Measurements from ENCODE around the gene LRRC55.
A peak's percentile ranks its signal among the peaks of the same experiment; 100 is the strongest.

LRRC55 gene

DNA sequence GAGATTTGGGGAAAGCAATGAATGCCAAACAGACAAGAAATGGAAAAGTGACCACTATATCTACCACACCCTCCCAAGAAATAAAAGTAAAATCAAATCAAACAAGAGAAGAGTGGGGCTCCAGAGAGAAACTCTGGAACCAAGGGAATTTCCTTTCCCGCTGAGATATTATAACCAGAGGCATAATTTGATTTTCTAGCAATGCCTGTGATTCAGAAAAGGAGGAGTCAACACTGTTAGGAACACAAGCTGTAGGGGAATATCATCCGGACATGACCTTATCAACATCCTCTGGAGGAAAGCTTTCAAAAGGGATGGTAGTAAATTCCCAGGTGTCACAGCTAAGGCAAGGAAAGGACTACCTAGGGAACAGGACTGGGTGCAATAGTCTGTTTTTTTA, 29.6 kb upstream of the LRRC55 start:
- no peak for DNase-seq (ENCODE audit: low spot score)

DNA sequence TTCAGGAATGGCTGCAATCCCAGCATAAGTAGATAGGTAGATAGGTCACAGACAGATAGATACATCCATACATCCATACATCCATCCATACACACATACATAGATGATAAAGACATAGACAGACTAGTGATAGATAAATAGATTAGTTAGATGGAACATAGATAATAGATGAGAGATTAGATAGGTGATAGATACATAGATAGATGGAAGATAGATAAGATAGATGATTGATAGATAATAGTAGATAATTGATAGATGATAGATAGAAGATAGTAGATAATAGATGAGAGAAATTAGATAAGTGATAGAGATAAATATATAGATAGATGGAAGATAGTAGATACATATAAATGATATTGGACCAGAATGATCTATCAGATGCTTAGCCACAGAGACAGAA, 28.3 kb upstream of the LRRC55 start:
- H2BK12ac ChIP-seq (ENCODE audit: low read length) = no peak overlapping the region
- no peak overlapping the region for H4K91ac ChIP-seq (ENCODE audit: low read depth, low read length, poor library complexity)
- H3K4me1 ChIP-seq (ENCODE audit: control insufficient read depth in 2 of 2, insufficient read depth in 1 of 2, low read depth in 1 of 2, low read length in 2 of 2) = peaks cover 10 to 13% of the 10 kb centered on the region in 2 donors
- no peak overlapping the region for H3K27ac ChIP-seq (replicated peaks; ENCODE audit: low read length)
- no peak overlapping the region for H2AK5ac ChIP-seq (ENCODE audit: low read depth, low read length)
- H3K36me3 ChIP-seq (replicated peaks in 1 of 2; ENCODE audit: control insufficient read depth in 2 of 2, insufficient read depth in 2 of 2, low read length in 2 of 2) = no peaks in the 10 kb centered on the region
- no peak overlapping the region for H3K4me2 ChIP-seq (ENCODE audit: insufficient read depth, low read length, poor library complexity, severe bottlenecking)
- H3K4ac ChIP-seq (ENCODE audit: low read length) = no peak overlapping the region
- no peak overlapping the region for H3K9ac ChIP-seq (ENCODE audit: low read depth, low read length, poor library complexity)
- H2BK120ac ChIP-seq (ENCODE audit: low read depth, low read length) = no peak overlapping the region
- no peak overlapping the region for H2BK5ac ChIP-seq (ENCODE audit: low read length)
- no peaks in the 10 kb centered on the region for H3K79me1 ChIP-seq (ENCODE audit: low read depth, low read length)
- H2BK15ac ChIP-seq (ENCODE audit: low read length) = no peak overlapping the region
- H3K4me3 ChIP-seq (ENCODE audit: low read length in 2 of 2) = no peak overlapping the region
- H3K9me3 ChIP-seq (replicated peaks in 1 of 2; ENCODE audit: control insufficient read depth in 2 of 2, insufficient read depth in 1 of 2, low read depth in 1 of 2, low read length in 2 of 2) = no peaks in the 10 kb centered on the region
- H3K27me3 ChIP-seq (ENCODE audit: control insufficient read depth in 3 of 3, insufficient read depth in 3 of 3, low read depth in 1 of 3, low read length in 3 of 3) = no peaks in the 10 kb centered on the region
- H2AFZ ChIP-seq (ENCODE audit: low read length) = no peak overlapping the region
- H3K23ac ChIP-seq (ENCODE audit: low read depth, low read length, poor library complexity) = no peak overlapping the region
- H4K8ac ChIP-seq (ENCODE audit: low read depth, low read length) = no peak overlapping the region
- H3K18ac ChIP-seq (ENCODE audit: low read length) = no peak overlapping the region
- DNase-seq (ENCODE audit: low spot score) = no peak
- no peak overlapping the region for H3K14ac ChIP-seq (ENCODE audit: low read length)

More for the DNA sequence above, 29.6 kb upstream of the LRRC55 start:
- Histone ChIP-seq H2BK120ac (ENCODE audit: low read depth, low read length) (no peak overlapping the region), H4K91ac (ENCODE audit: low read depth, low read length, poor library complexity) (no peak overlapping the region), H3K9me3 (replicated peaks in 1 of 2; ENCODE audit: control insufficient read depth in 2 of 2, insufficient read depth in 1 of 2, low read depth in 1 of 2, low read length in 2 of 2) (no peaks in the 10 kb centered on the region), H3K4me1 (ENCODE audit: control insufficient read depth in 2 of 2, insufficient read depth in 1 of 2, low read depth in 1 of 2, low read length in 2 of 2) (peaks cover 10 to 13% of the 10 kb centered on the region in 2 donors), H2AFZ (ENCODE audit: low read length) (no peak overlapping the region), H2BK15ac (ENCODE audit: low read length) (no peak overlapping the region), H3K27ac (replicated peaks; ENCODE audit: low read length) (no peak overlapping the region), H3K23ac (ENCODE audit: low read depth, low read length, poor library complexity) (no peak overlapping the region), H3K36me3 (replicated peaks in 1 of 2; ENCODE audit: control insufficient read depth in 2 of 2, insufficient read depth in 2 of 2, low read length in 2 of 2) (no peaks in the 10 kb centered on the region), H3K4ac (ENCODE audit: low read length) (no peak overlapping the region), H4K8ac (ENCODE audit: low read depth, low read length) (no peak overlapping the region), H3K27me3 (ENCODE audit: control insufficient read depth in 3 of 3, insufficient read depth in 3 of 3, low read depth in 1 of 3, low read length in 3 of 3) (no peaks in the 10 kb centered on the region), H2AK5ac (ENCODE audit: low read depth, low read length) (no peak overlapping the region), H3K18ac (ENCODE audit: low read length) (no peak overlapping the region), H3K79me1 (ENCODE audit: low read depth, low read length) (no peaks in the 10 kb centered on the region), H3K9ac (ENCODE audit: low read depth, low read length, poor library complexity) (no peak overlapping the region), H2BK5ac (ENCODE audit: low read length) (no peak overlapping the region), H3K14ac (ENCODE audit: low read length) (no peak overlapping the region), H3K4me3 (ENCODE audit: low read length in 2 of 2) (no peak overlapping the region), H3K4me2 (ENCODE audit: insufficient read depth, low read length, poor library complexity, severe bottlenecking) (no peak overlapping the region), H2BK12ac (ENCODE audit: low read length) (no peak overlapping the region)
- WGBS, 2 donors (ENCODE audit: extremely low coverage in 2 of 2, insufficient read length in 2 of 2, insufficient replicate concordance in 1 of 2) = no CpG with 5 or more reads among the region's 2 CpGs

DNA sequence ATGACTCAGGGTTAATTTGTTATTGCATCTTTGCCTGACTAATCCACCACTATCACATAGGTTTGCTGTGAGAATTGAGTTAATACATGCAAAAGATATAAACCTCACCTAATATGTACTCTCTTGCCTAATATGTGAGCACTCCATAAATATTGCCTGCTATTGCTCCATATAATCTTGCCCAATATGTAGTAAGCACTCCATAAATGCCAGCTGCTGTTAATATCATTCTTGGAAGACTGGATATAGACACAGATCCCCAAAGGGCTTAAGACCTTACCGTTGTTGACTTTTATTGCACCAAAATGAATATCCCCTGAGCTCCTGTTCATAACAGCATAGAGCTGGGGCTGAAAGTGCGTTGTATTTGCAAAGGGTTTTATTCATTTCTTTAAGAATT, 27.0 kb upstream of the LRRC55 start:
- DNase-seq (ENCODE audit: low spot score) = no peak
- no peak overlapping the region for H3K14ac ChIP-seq (ENCODE audit: low read length)
- no peak overlapping the region for H3K4me2 ChIP-seq (ENCODE audit: insufficient read depth, low read length, poor library complexity, severe bottlenecking)
- no peak overlapping the region for H4K8ac ChIP-seq (ENCODE audit: low read depth, low read length)
- H2BK120ac ChIP-seq (ENCODE audit: low read depth, low read length) = no peak overlapping the region
- no peak overlapping the region for H3K4me3 ChIP-seq (ENCODE audit: low read length in 2 of 2)
- H3K4ac ChIP-seq (ENCODE audit: low read length) = no peak overlapping the region
- WGBS, 2 donors (ENCODE audit: extremely low coverage in 2 of 2, insufficient read length in 2 of 2, insufficient replicate concordance in 1 of 2) = no CpG with 5 or more reads among the region's 2 CpGs
- peaks cover 10 to 13% of the 10 kb centered on the region in 2 donors for H3K4me1 ChIP-seq (ENCODE audit: control insufficient read depth in 2 of 2, insufficient read depth in 1 of 2, low read depth in 1 of 2, low read length in 2 of 2)
- H3K23ac ChIP-seq (ENCODE audit: low read depth, low read length, poor library complexity) = no peak overlapping the region
- no peaks in the 10 kb centered on the region for H3K9me3 ChIP-seq (replicated peaks in 1 of 2; ENCODE audit: control insufficient read depth in 2 of 2, insufficient read depth in 1 of 2, low read depth in 1 of 2, low read length in 2 of 2)
- no peaks in the 10 kb centered on the region for H3K79me1 ChIP-seq (ENCODE audit: low read depth, low read length)
- no peaks in the 10 kb centered on the region for H3K36me3 ChIP-seq (replicated peaks in 1 of 2; ENCODE audit: control insufficient read depth in 2 of 2, insufficient read depth in 2 of 2, low read length in 2 of 2)
- no peak overlapping the region for H2BK15ac ChIP-seq (ENCODE audit: low read length)
- no peak overlapping the region for H4K91ac ChIP-seq (ENCODE audit: low read depth, low read length, poor library complexity)
- H3K18ac ChIP-seq (ENCODE audit: low read length) = no peak overlapping the region
- H3K9ac ChIP-seq (ENCODE audit: low read depth, low read length, poor library complexity) = no peak overlapping the region
- no peak overlapping the region for H2BK12ac ChIP-seq (ENCODE audit: low read length)
- no peak overlapping the region for H3K27ac ChIP-seq (replicated peaks; ENCODE audit: low read length)
- H3K27me3 ChIP-seq (ENCODE audit: control insufficient read depth in 3 of 3, insufficient read depth in 3 of 3, low read depth in 1 of 3, low read length in 3 of 3) = no peaks in the 10 kb centered on the region
- H2AK5ac ChIP-seq (ENCODE audit: low read depth, low read length) = no peak overlapping the region
- H2AFZ ChIP-seq (ENCODE audit: low read length) = no peak overlapping the region
- H2BK5ac ChIP-seq (ENCODE audit: low read length) = no peak overlapping the region

DNA sequence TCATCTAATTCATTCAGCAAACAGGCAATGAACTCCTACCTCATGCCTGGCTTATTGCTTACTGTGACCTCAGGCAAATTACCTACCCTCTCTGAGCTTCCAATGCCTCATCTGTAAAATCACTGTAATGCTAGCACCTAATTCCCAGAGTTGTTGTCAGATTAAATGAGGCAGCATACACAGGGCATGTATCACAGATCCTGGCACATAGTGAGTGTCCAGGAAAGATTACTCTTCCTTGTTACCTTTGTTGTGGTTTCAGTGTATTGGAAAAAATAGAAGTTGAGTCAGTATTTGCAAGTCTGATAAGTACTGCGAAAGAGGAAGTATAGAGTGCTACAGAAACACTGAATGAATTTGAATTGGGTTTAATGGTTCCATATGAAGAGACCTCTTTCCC, 26.4 kb upstream of the LRRC55 start:
- H2BK5ac ChIP-seq (ENCODE audit: low read length) = no peak overlapping the region
- H3K27me3 ChIP-seq (ENCODE audit: control insufficient read depth in 3 of 3, insufficient read depth in 3 of 3, low read depth in 1 of 3, low read length in 3 of 3) = no peaks in the 10 kb centered on the region
- H3K14ac ChIP-seq (ENCODE audit: low read length) = no peak overlapping the region
- H3K23ac ChIP-seq (ENCODE audit: low read depth, low read length, poor library complexity) = no peak overlapping the region
- no peaks in the 10 kb centered on the region for H3K9me3 ChIP-seq (replicated peaks in 1 of 2; ENCODE audit: control insufficient read depth in 2 of 2, insufficient read depth in 1 of 2, low read depth in 1 of 2, low read length in 2 of 2)
- H2AFZ ChIP-seq (ENCODE audit: low read length) = peak overlapping the region; percentile 69
- WGBS, 2 donors (ENCODE audit: extremely low coverage in 2 of 2, insufficient read length in 2 of 2, insufficient replicate concordance in 1 of 2) = no CpG with 5 or more reads among the region's 1 CpG
- H3K36me3 ChIP-seq (replicated peaks in 1 of 2; ENCODE audit: control insufficient read depth in 2 of 2, insufficient read depth in 2 of 2, low read length in 2 of 2) = no peaks in the 10 kb centered on the region
- no peak overlapping the region for H4K8ac ChIP-seq (ENCODE audit: low read depth, low read length)
- no peak overlapping the region for H2BK120ac ChIP-seq (ENCODE audit: low read depth, low read length)
- H3K4me1 ChIP-seq (ENCODE audit: control insufficient read depth in 2 of 2, insufficient read depth in 1 of 2, low read depth in 1 of 2, low read length in 2 of 2) = peaks cover 10 to 15% of the 10 kb centered on the region in 2 donors
- no peak overlapping the region for H3K4ac ChIP-seq (ENCODE audit: low read length)
- no peak for DNase-seq (ENCODE audit: low spot score)
- H2BK15ac ChIP-seq (ENCODE audit: low read length) = no peak overlapping the region
- H3K4me2 ChIP-seq (ENCODE audit: insufficient read depth, low read length, poor library complexity, severe bottlenecking) = no peak overlapping the region
- H3K4me3 ChIP-seq (ENCODE audit: low read length in 2 of 2) = no peak overlapping the region
- no peak overlapping the region for H3K9ac ChIP-seq (ENCODE audit: low read depth, low read length, poor library complexity)
- no peaks in the 10 kb centered on the region for H3K79me1 ChIP-seq (ENCODE audit: low read depth, low read length)
- peak overlapping the region; percentile 21 for H3K18ac ChIP-seq (ENCODE audit: low read length)
- H2BK12ac ChIP-seq (ENCODE audit: low read length) = no peak overlapping the region
- no peak overlapping the region for H2AK5ac ChIP-seq (ENCODE audit: low read depth, low read length)
- H4K91ac ChIP-seq (ENCODE audit: low read depth, low read length, poor library complexity) = no peak overlapping the region
- no peak overlapping the region for H3K27ac ChIP-seq (replicated peaks; ENCODE audit: low read length)
